Fibroblast of lung (primary cell): ENCODE measurements around the gene CSNK2A1. TPM values are rescaled to one million over a fixed set of nuclear protein-coding genes. Genes with fewer than 3 reads are reported as not detected.

ENCODE experiments used
- DNase-seq, 2 donors: peaks; one replicate each; pipeline versions ENCODE4 v3.0.0 to v3.0.0-alpha.2; 2010; ENCODE audit warnings: low read depth in 2 of 2
- H2AFZ ChIP-seq: 2 replicates; pipeline ENCODE4 v1.5.1; 2012; ENCODE audit warnings: low read length, control low read depth, inconsistent platforms
- H3K27ac ChIP-seq: 2 replicates; pipeline ENCODE4 v1.5.1; 2011; ENCODE audit warnings: low read length, control low read depth; ENCODE audit not compliant: insufficient read depth
- H3K27me3 ChIP-seq: 2 replicates; pipeline ENCODE4 v1.5.1; 2011; ENCODE audit warnings: mild to moderate bottlenecking, low read length; ENCODE audit not compliant: control insufficient read depth, insufficient read depth
- H3K36me3 ChIP-seq: 2 replicates; pipeline ENCODE4 v1.5.1; 2011; ENCODE audit warnings: low read length; ENCODE audit not compliant: control insufficient read depth, insufficient read depth
- H3K4me1 ChIP-seq: 2 replicates; pipeline ENCODE4 v1.5.1; 2011; ENCODE audit warnings: low read length; ENCODE audit not compliant: control insufficient read depth, insufficient read depth; ENCODE audit errors: extremely low read depth
- H3K4me2 ChIP-seq: 2 replicates; pipeline ENCODE4 v1.5.1; 2011; ENCODE audit warnings: low read length, control low read depth; ENCODE audit not compliant: insufficient read depth; ENCODE audit errors: extremely low read depth
- H3K4me3 ChIP-seq, 4 experiments: fragments of 200-600 bp in 1 of 4; sonication (generic) in 1 of 4; replicated peaks in 1 of 4; 2 replicates each; pipeline ENCODE4 v1.5.1; 2011 to 2016; ENCODE audit warnings: low read length in 4 of 4, low read depth in 3 of 4, mild to moderate bottlenecking in 3 of 4, control low read depth in 2 of 4, inconsistent platforms in 1 of 4, mixed read lengths in 1 of 4; ENCODE audit not compliant: insufficient read depth in 1 of 4; ENCODE audit errors: control extremely low read depth in 1 of 4
- H3K79me2 ChIP-seq: 2 replicates; pipeline ENCODE4 v1.5.1; 2012; ENCODE audit warnings: mild to moderate bottlenecking, low read length, inconsistent platforms; ENCODE audit not compliant: control insufficient read depth, insufficient read depth
- H3K9ac ChIP-seq: 2 replicates; pipeline ENCODE4 v1.5.1; 2011; ENCODE audit warnings: mild to moderate bottlenecking, low read length, control low read depth; ENCODE audit not compliant: insufficient read depth
- H3K9me3 ChIP-seq: 2 replicates; pipeline ENCODE4 v1.5.1; 2012; ENCODE audit warnings: low read depth, low read length; ENCODE audit not compliant: control insufficient read depth, insufficient read depth
- H4K20me1 ChIP-seq: 2 replicates; pipeline ENCODE4 v1.5.1; 2011; ENCODE audit warnings: low read length; ENCODE audit not compliant: control insufficient read depth, insufficient read depth; ENCODE audit errors: extremely low read depth
- CTCF ChIP-seq, 2 donors: IDR thresholded peaks in 1 of 2; conservative IDR thresholded peaks in 1 of 2; 1 replicate in 1 of 2; 2 replicates in 1 of 2; pipeline ENCODE4 v1.5.1; 2011 to 2012; ENCODE audit warnings: low read length in 2 of 2, control low read depth in 1 of 2, inconsistent platforms in 1 of 2, low read depth in 1 of 2, mild to moderate bottlenecking in 1 of 2
- EZH2 ChIP-seq: IDR thresholded peaks from 2 replicates; pipeline ENCODE4 v1.5.1; 2012; ENCODE audit warnings: low read length, control low read depth, mild to moderate bottlenecking; ENCODE audit errors: missing control alignments
- polyA plus RNA-seq, 2 donors: library from polyadenylated mRNA; depleted of rRNA in 1 of 2; stranded (reverse) in 1 of 2; unstranded in 1 of 2; fragments of >200 nt; gene quantifications; 2 replicates each; pipeline ENCODE4 v1.2.1, GENCODE V29; 2011 to 2012; ENCODE audit warnings: missing spikeins in 1 of 2
- total RNA-seq: library from RNA; depleted of rRNA; stranded (reverse); fragments of >200 nt; gene quantifications from 2 replicates; pipeline ENCODE4 v1.2.1, GENCODE V29; 2014

Gene CSNK2A1
- total and polyA plus RNA-seq, 2 donors (not counting 1 experiment from before 2014, with no cell fraction given) = 120 to 124 TPM

- Histone ChIP-seq H3K36me3 (peaks cover 11% of the 10 kb centered on the region), H3K27me3 (no peaks in the 10 kb centered on the region)
Observed at GRCh38 chr20:431012-431904, 112.3 kb downstream of the CSNK2A1 start.

GRCh38 chr20:430091-430999 lies 113.2 kb downstream of the CSNK2A1 start:
- no peak overlapping the region for H2AFZ ChIP-seq
- no peaks in the 10 kb centered on the region for H3K9me3 ChIP-seq
- H4K20me1 ChIP-seq = no peaks in the 10 kb centered on the region
- H3K4me2 ChIP-seq = no peak overlapping the region
- no peak overlapping the region for H3K9ac ChIP-seq
- peaks cover 11% of the 10 kb centered on the region for H3K36me3 ChIP-seq
- TF ChIP-seq CTCF (conservative IDR thresholded peaks at IDR 0.05 in 1 of 2, IDR thresholded peaks at IDR 0.05 in 1 of 2; ENCODE audit: low read depth in 1 of 2, low read length in 2 of 2) (no peak), EZH2 (no peak)
- no peaks in the 10 kb centered on the region for H3K79me2 ChIP-seq
- no peaks in the 10 kb centered on the region for H3K27me3 ChIP-seq
- H3K4me3 ChIP-seq = no peak overlapping the region
- peak in 1 of 2 donors; percentile 32 for DNase-seq
- H3K4me1 ChIP-seq = no peaks in the 10 kb centered on the region
- H3K27ac ChIP-seq = no peak overlapping the region

More at GRCh38 chr20:431012-431904, 112.3 kb downstream of the CSNK2A1 start:
- Histone ChIP-seq H3K9ac (no peak overlapping the region), H2AFZ (no peak overlapping the region), H3K79me2 (no peaks in the 10 kb centered on the region), H3K4me1 (no peaks in the 10 kb centered on the region), H4K20me1 (no peaks in the 10 kb centered on the region), H3K4me3 (no peak overlapping the region), H3K27ac (no peak overlapping the region), H3K4me2 (no peak overlapping the region), H3K9me3 (no peaks in the 10 kb centered on the region)
- DNase-seq = peak; percentile 67 to 77
- TF ChIP-seq CTCF (conservative IDR thresholded peaks at IDR 0.05 in 1 of 2, IDR thresholded peaks at IDR 0.05 in 1 of 2; ENCODE audit: low read depth in 1 of 2, low read length in 2 of 2) (peak; percentile 50 to 62), EZH2 (no peak)

- no peaks in the 10 kb centered on the region for H3K27me3 ChIP-seq
- H3K36me3 ChIP-seq = peaks cover 11% of the 10 kb centered on the region
- H3K79me2 ChIP-seq = no peaks in the 10 kb centered on the region
- H3K9ac ChIP-seq = no peak overlapping the region
- TF ChIP-seq CTCF (conservative IDR thresholded peaks at IDR 0.05 in 1 of 2, IDR thresholded peaks at IDR 0.05 in 1 of 2; ENCODE audit: low read depth in 1 of 2, low read length in 2 of 2) (no peak), EZH2 (no peak)
- no peak for DNase-seq
- no peak overlapping the region for H3K4me3 ChIP-seq
- no peak overlapping the region for H3K27ac ChIP-seq
- H3K9me3 ChIP-seq = no peaks in the 10 kb centered on the region
- H2AFZ ChIP-seq = no peak overlapping the region
- H4K20me1 ChIP-seq = no peaks in the 10 kb centered on the region
- H3K4me2 ChIP-seq = no peak overlapping the region
- no peaks in the 10 kb centered on the region for H3K4me1 ChIP-seq
Observed at GRCh38 chr20:428658-429200, 114.9 kb downstream of the CSNK2A1 start.
